ENCODE data around the gene MAN1C1.

Gene MAN1C1

GRCh38 chr1:25750923-25751605 lies 134.5 kb downstream of the MAN1C1 start:
- Histone ChIP-seq H3K27ac (ENCODE audit: low read depth, low read length) (no peak overlapping the region), H3K9me3 (ENCODE audit: insufficient read depth, low read depth, low read length) (no peaks in the 10 kb centered on the region), H3K36me3 (ENCODE audit: insufficient read depth, low read length) (no peaks in the 10 kb centered on the region), H3K4me3 (ENCODE audit: low read length) (no peak overlapping the region), H3K4me1 (ENCODE audit: insufficient read depth, low read length) (peaks cover 20% of the 10 kb centered on the region; the same call in 1 of the 2 replicates), H3K9ac (ENCODE audit: low read depth, low read length) (no peak overlapping the region), H3K27me3 (ENCODE audit: insufficient read depth, low read length) (no peaks in the 10 kb centered on the region)
- 79% methylated on average over 6 of the region's 6 CpGs for WGBS

- H3K4me3 ChIP-seq (ENCODE audit: low read length) = no peak overlapping the region
- H3K9ac ChIP-seq (ENCODE audit: low read depth, low read length) = no peak overlapping the region
- no peaks in the 10 kb centered on the region for H3K27me3 ChIP-seq (ENCODE audit: insufficient read depth, low read length)
- 89% methylated on average over 17 of the region's 17 CpGs for WGBS
- H3K9me3 ChIP-seq (ENCODE audit: insufficient read depth, low read depth, low read length) = no peaks in the 10 kb centered on the region
- H3K4me1 ChIP-seq (ENCODE audit: insufficient read depth, low read length) = peaks cover 14% of the 10 kb centered on the region; the same call in 1 of the 2 replicates
- H3K27ac ChIP-seq (ENCODE audit: low read depth, low read length) = no peak overlapping the region
- no peaks in the 10 kb centered on the region for H3K36me3 ChIP-seq (ENCODE audit: insufficient read depth, low read length)
Measured at GRCh38 chr1:25754470-25755181, 138.0 kb downstream of the MAN1C1 start.

GRCh38 chr1:25755475-25756125 lies 139.0 kb downstream of the MAN1C1 start:
- Histone ChIP-seq H3K4me3 (ENCODE audit: low read length) (no peak overlapping the region), H3K27ac (ENCODE audit: low read depth, low read length) (no peak overlapping the region), H3K36me3 (ENCODE audit: insufficient read depth, low read length) (no peaks in the 10 kb centered on the region), H3K9me3 (ENCODE audit: insufficient read depth, low read depth, low read length) (no peaks in the 10 kb centered on the region), H3K27me3 (ENCODE audit: insufficient read depth, low read length) (no peaks in the 10 kb centered on the region), H3K9ac (ENCODE audit: low read depth, low read length) (no peak overlapping the region), H3K4me1 (ENCODE audit: insufficient read depth, low read length) (peaks cover 14% of the 10 kb centered on the region; the same call in 1 of the 2 replicates)
- 95% methylated on average over 7 of the region's 7 CpGs for WGBS

GRCh38 chr1:25756215-25756614 lies 139.6 kb downstream of the MAN1C1 start:
- Histone ChIP-seq H3K9me3 (ENCODE audit: insufficient read depth, low read depth, low read length) (no peaks in the 10 kb centered on the region), H3K4me1 (ENCODE audit: insufficient read depth, low read length) (peaks cover 14% of the 10 kb centered on the region; the same call in 1 of the 2 replicates), H3K4me3 (ENCODE audit: low read length) (no peak overlapping the region), H3K9ac (ENCODE audit: low read depth, low read length) (no peak overlapping the region), H3K27ac (ENCODE audit: low read depth, low read length) (no peak overlapping the region), H3K36me3 (ENCODE audit: insufficient read depth, low read length) (no peaks in the 10 kb centered on the region), H3K27me3 (ENCODE audit: insufficient read depth, low read length) (no peaks in the 10 kb centered on the region)
- 80% methylated on average over 3 of the region's 3 CpGs for WGBS

GRCh38 chr1:25757151-25757845 lies 140.7 kb downstream of the MAN1C1 start:
- Histone ChIP-seq H3K27ac (ENCODE audit: low read depth, low read length) (no peak overlapping the region), H3K4me3 (ENCODE audit: low read length) (no peak overlapping the region), H3K27me3 (ENCODE audit: insufficient read depth, low read length) (no peaks in the 10 kb centered on the region), H3K36me3 (ENCODE audit: insufficient read depth, low read length) (no peaks in the 10 kb centered on the region), H3K9ac (ENCODE audit: low read depth, low read length) (no peak overlapping the region), H3K9me3 (ENCODE audit: insufficient read depth, low read depth, low read length) (no peaks in the 10 kb centered on the region), H3K4me1 (ENCODE audit: insufficient read depth, low read length) (peaks cover 14% of the 10 kb centered on the region; the same call in 1 of the 2 replicates)
- whole genome bisulfite sequencing = 56% methylated on average over 11 of the region's 12 CpGs

- H3K27me3 ChIP-seq (ENCODE audit: insufficient read depth, low read length) = no peaks in the 10 kb centered on the region
- no peaks in the 10 kb centered on the region for H3K9me3 ChIP-seq (ENCODE audit: insufficient read depth, low read depth, low read length)
- no peak overlapping the region for H3K4me3 ChIP-seq (ENCODE audit: low read length)
- no peak overlapping the region for H3K9ac ChIP-seq (ENCODE audit: low read depth, low read length)
- H3K27ac ChIP-seq (ENCODE audit: low read depth, low read length) = no peak overlapping the region
- no peaks in the 10 kb centered on the region for H3K36me3 ChIP-seq (ENCODE audit: insufficient read depth, low read length)
- H3K4me1 ChIP-seq (ENCODE audit: insufficient read depth, low read length) = peaks cover 14% of the 10 kb centered on the region; the same call in 1 of the 2 replicates
- 47% methylated on average over 5 of the region's 5 CpGs for WGBS
Measured at GRCh38 chr1:25757846-25758185, 141.2 kb downstream of the MAN1C1 start.

- 78% methylated on average over 15 of the region's 15 CpGs for WGBS
- no peaks in the 10 kb centered on the region for H3K36me3 ChIP-seq (ENCODE audit: insufficient read depth, low read length)
- no peaks in the 10 kb centered on the region for H3K27me3 ChIP-seq (ENCODE audit: insufficient read depth, low read length)
- H3K4me3 ChIP-seq (ENCODE audit: low read length) = no peak overlapping the region
- H3K9ac ChIP-seq (ENCODE audit: low read depth, low read length) = no peak overlapping the region
- no peak overlapping the region for H3K27ac ChIP-seq (ENCODE audit: low read depth, low read length)
- H3K9me3 ChIP-seq (ENCODE audit: insufficient read depth, low read depth, low read length) = no peaks in the 10 kb centered on the region
- H3K4me1 ChIP-seq (ENCODE audit: insufficient read depth, low read length) = peaks cover 14% of the 10 kb centered on the region; the same call in 1 of the 2 replicates
Measured at GRCh38 chr1:25758466-25759070, 142.0 kb downstream of the MAN1C1 start.

GRCh38 chr1:25760122-25760719 lies 143.6 kb downstream of the MAN1C1 start:
- WGBS = 87% methylated on average over 11 of the region's 11 CpGs

GRCh38 chr1:25760871-25761270 lies 144.3 kb downstream of the MAN1C1 start:
- Histone ChIP-seq H3K27ac (ENCODE audit: low read depth, low read length) (no peak overlapping the region), H3K4me1 (ENCODE audit: insufficient read depth, low read length) (peaks cover 22% of the 10 kb centered on the region), H3K9me3 (ENCODE audit: insufficient read depth, low read depth, low read length) (no peaks in the 10 kb centered on the region), H3K27me3 (ENCODE audit: insufficient read depth, low read length) (no peaks in the 10 kb centered on the region), H3K4me3 (ENCODE audit: low read length) (no peak overlapping the region), H3K9ac (ENCODE audit: low read depth, low read length) (no peak overlapping the region), H3K36me3 (ENCODE audit: insufficient read depth, low read length) (no peaks in the 10 kb centered on the region)
- WGBS = 92% methylated on average over 3 of the region's 5 CpGs

More at GRCh38 chr1:25760122-25760719, 143.6 kb downstream of the MAN1C1 start:
- peaks cover 16% of the 10 kb centered on the region; the same call in 1 of the 2 replicates for H3K4me1 ChIP-seq (ENCODE audit: insufficient read depth, low read length)
- no peaks in the 10 kb centered on the region for H3K27me3 ChIP-seq (ENCODE audit: insufficient read depth, low read length)
- H3K9me3 ChIP-seq (ENCODE audit: insufficient read depth, low read depth, low read length) = no peaks in the 10 kb centered on the region
- no peak overlapping the region for H3K4me3 ChIP-seq (ENCODE audit: low read length)
- no peak overlapping the region for H3K27ac ChIP-seq (ENCODE audit: low read depth, low read length)
- no peak overlapping the region for H3K9ac ChIP-seq (ENCODE audit: low read depth, low read length)
- no peaks in the 10 kb centered on the region for H3K36me3 ChIP-seq (ENCODE audit: insufficient read depth, low read length)

GRCh38 chr1:25763493-25763892 lies 146.9 kb downstream of the MAN1C1 start:
- Histone ChIP-seq H3K27ac (ENCODE audit: low read depth, low read length) (no peak overlapping the region), H3K9ac (ENCODE audit: low read depth, low read length) (no peak overlapping the region), H3K9me3 (ENCODE audit: insufficient read depth, low read depth, low read length) (no peaks in the 10 kb centered on the region), H3K27me3 (ENCODE audit: insufficient read depth, low read length) (no peaks in the 10 kb centered on the region), H3K4me3 (ENCODE audit: low read length) (no peak overlapping the region), H3K4me1 (ENCODE audit: insufficient read depth, low read length) (peaks cover 8% of the 10 kb centered on the region; the same call in 1 of the 2 replicates), H3K36me3 (ENCODE audit: insufficient read depth, low read length) (no peaks in the 10 kb centered on the region)
- WGBS = 93% methylated on average over 10 of the region's 10 CpGs
